Trophoblast cell (in vitro differentiated cells and primary cell): ENCODE data around the gene NRAP.
A peak's percentile ranks its signal among the peaks of the same experiment; 100 is the strongest.

Source experiments
- DNase-seq, 2 donors: peaks; one replicate each; pipeline ENCODE4 v3.0.0-alpha.2; 2016
- H2AFZ ChIP-seq: 2 replicates; pipeline ENCODE4 v1.6.1; 2013; ENCODE audit warnings: low read length, moderate library complexity, mild to moderate bottlenecking; ENCODE audit not compliant: insufficient read depth, poor library complexity
- H2AK5ac ChIP-seq: 2 replicates; pipeline ENCODE4 v1.6.1; 2013; ENCODE audit warnings: mild to moderate bottlenecking, low read length
- H2BK120ac ChIP-seq: 2 replicates; pipeline ENCODE4 v1.6.1; 2013; ENCODE audit warnings: low read length, mild to moderate bottlenecking, moderate library complexity; ENCODE audit not compliant: insufficient read depth, poor library complexity
- H2BK12ac ChIP-seq: 2 replicates; pipeline ENCODE4 v1.6.1; 2013; ENCODE audit warnings: mild to moderate bottlenecking, low read length, moderate library complexity
- H2BK5ac ChIP-seq: 2 replicates; pipeline ENCODE4 v1.6.1; 2013; ENCODE audit warnings: low read length, low read depth, moderate library complexity, mild to moderate bottlenecking; ENCODE audit not compliant: poor library complexity
- H3K14ac ChIP-seq: 2 replicates; pipeline ENCODE4 v1.6.1; 2013; ENCODE audit warnings: mild to moderate bottlenecking, low read length
- H3K18ac ChIP-seq: 2 replicates; pipeline ENCODE4 v1.6.1; 2013; ENCODE audit warnings: mild to moderate bottlenecking, low read length
- H3K23ac ChIP-seq: 2 replicates; pipeline ENCODE4 v1.6.1; 2013; ENCODE audit warnings: low read length
- H3K27ac ChIP-seq: 2 replicates; pipeline ENCODE4 v1.5.1; 2013; ENCODE audit warnings: low read depth, mild to moderate bottlenecking, inconsistent platforms, low read length, moderate library complexity
- H3K27me3 ChIP-seq: 2 replicates; pipeline ENCODE4 v1.6.1; 2013; ENCODE audit warnings: inconsistent platforms, mild to moderate bottlenecking, low read length, moderate library complexity; ENCODE audit not compliant: insufficient read depth
- H3K36me3 ChIP-seq, 2 experiments: 1 replicate in 1 of 2; 2 replicates in 1 of 2; pipeline ENCODE4 v1.6.1; 2013; ENCODE audit warnings: low read length in 2 of 2, mild to moderate bottlenecking in 2 of 2, moderate library complexity in 1 of 2; ENCODE audit not compliant: insufficient read depth in 2 of 2, control insufficient read depth in 1 of 2
- H3K4ac ChIP-seq: 2 replicates; pipeline ENCODE4 v1.6.1; 2013; ENCODE audit warnings: low read depth, mild to moderate bottlenecking, low read length, moderate library complexity
- H3K4me1 ChIP-seq, 2 experiments: 1 replicate in 1 of 2; 2 replicates in 1 of 2; pipeline ENCODE4 v1.6.1; 2013; ENCODE audit warnings: low read length in 2 of 2, mild to moderate bottlenecking in 2 of 2, moderate library complexity in 1 of 2; ENCODE audit not compliant: insufficient read depth in 2 of 2, control insufficient read depth in 1 of 2
- H3K4me2 ChIP-seq: 2 replicates; pipeline ENCODE4 v1.6.1; 2013; ENCODE audit warnings: inconsistent platforms, mild to moderate bottlenecking, low read length, moderate library complexity
- H3K4me3 ChIP-seq: 2 replicates; pipeline ENCODE4 v1.5.1; 2013; ENCODE audit warnings: mild to moderate bottlenecking, low read depth, low read length, inconsistent platforms
- H3K79me1 ChIP-seq: one replicate; pipeline ENCODE4 v1.6.1; 2013; ENCODE audit warnings: low read length
- H3K79me2 ChIP-seq: 2 replicates; pipeline ENCODE4 v1.6.1; 2013; ENCODE audit warnings: low read length, mild to moderate bottlenecking; ENCODE audit not compliant: control insufficient read depth, insufficient read depth, poor library complexity
- H3K9ac ChIP-seq: 2 replicates; pipeline ENCODE4 v1.6.1; 2013; ENCODE audit warnings: mild to moderate bottlenecking, low read length
- H3K9me3 ChIP-seq: 2 replicates; pipeline ENCODE4 v1.6.1; 2013; ENCODE audit warnings: low read depth, mild to moderate bottlenecking, control low read depth, inconsistent platforms, low read length; ENCODE audit not compliant: insufficient read depth
- H4K12ac ChIP-seq: 2 replicates; pipeline ENCODE4 v1.6.1; 2013; ENCODE audit warnings: low read depth, mild to moderate bottlenecking, low read length, moderate library complexity
- H4K8ac ChIP-seq: 2 replicates; pipeline ENCODE4 v1.6.1; 2013; ENCODE audit warnings: low read depth, mild to moderate bottlenecking, low read length, moderate library complexity
- H4K91ac ChIP-seq: one replicate; pipeline ENCODE4 v1.6.1; 2013; ENCODE audit warnings: low read depth, mild to moderate bottlenecking, low read length, moderate library complexity
- WGBS: extraction: QIAGEN DNeasy Blood & Tissue Kit; methylation state at CpG from one replicate; pipeline ENCODE4 v1.1.7; 2013; ENCODE audit warnings: missing lambda C conversion rate; ENCODE audit not compliant: insufficient read length, insufficient coverage; ENCODE audit errors: extremely low coverage; 5-methylcytosine and 5-hydroxymethylcytosine counted together

Gene NRAP

DNA sequence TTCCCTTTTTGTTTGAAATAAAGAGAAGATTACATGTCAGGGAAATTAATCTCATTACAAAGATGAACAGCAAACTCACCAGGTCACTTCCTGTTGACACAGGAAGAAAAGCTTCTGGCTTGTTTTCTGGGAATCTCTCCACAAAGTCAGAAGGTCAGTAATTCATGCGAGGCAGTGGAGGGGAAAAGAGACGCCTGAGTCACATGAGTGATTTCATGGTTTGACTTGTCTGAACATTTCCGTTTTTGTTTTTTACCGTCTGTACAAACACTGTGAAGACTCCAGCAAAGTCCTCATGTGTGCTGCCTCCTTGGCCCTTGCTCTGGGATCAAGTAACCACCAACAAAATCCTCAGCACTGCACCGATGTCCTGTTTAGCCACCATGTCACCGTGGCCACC, 113.5 kb downstream of the NRAP start:
- no peak overlapping the region for H4K12ac ChIP-seq
- no peak for DNase-seq
- no peak overlapping the region for H3K4me2 ChIP-seq
- no peaks in the 10 kb centered on the region for H3K36me3 ChIP-seq
- H3K27ac ChIP-seq = no peak overlapping the region
- H3K18ac ChIP-seq = no peak overlapping the region
- H3K79me2 ChIP-seq = no peaks in the 10 kb centered on the region
- H3K23ac ChIP-seq = no peak overlapping the region
- no peak overlapping the region for H2BK5ac ChIP-seq
- H3K4me3 ChIP-seq = no peak overlapping the region
- H2AFZ ChIP-seq = no peak overlapping the region
- no peak overlapping the region for H3K4ac ChIP-seq
- WGBS = no CpG with 5 or more reads among the region's 6 CpGs
- H2AK5ac ChIP-seq = no peak overlapping the region
- H3K79me1 ChIP-seq = no peaks in the 10 kb centered on the region
- H3K27me3 ChIP-seq = no peaks in the 10 kb centered on the region
- H4K8ac ChIP-seq = no peak overlapping the region
- no peak overlapping the region for H4K91ac ChIP-seq
- peaks cover 2% of the 10 kb centered on the region for H3K9me3 ChIP-seq
- no peak overlapping the region for H3K9ac ChIP-seq
- no peaks in the 10 kb centered on the region for H3K4me1 ChIP-seq
- no peak overlapping the region for H2BK120ac ChIP-seq
- H3K14ac ChIP-seq = no peak overlapping the region
- H2BK12ac ChIP-seq = no peak overlapping the region

DNA sequence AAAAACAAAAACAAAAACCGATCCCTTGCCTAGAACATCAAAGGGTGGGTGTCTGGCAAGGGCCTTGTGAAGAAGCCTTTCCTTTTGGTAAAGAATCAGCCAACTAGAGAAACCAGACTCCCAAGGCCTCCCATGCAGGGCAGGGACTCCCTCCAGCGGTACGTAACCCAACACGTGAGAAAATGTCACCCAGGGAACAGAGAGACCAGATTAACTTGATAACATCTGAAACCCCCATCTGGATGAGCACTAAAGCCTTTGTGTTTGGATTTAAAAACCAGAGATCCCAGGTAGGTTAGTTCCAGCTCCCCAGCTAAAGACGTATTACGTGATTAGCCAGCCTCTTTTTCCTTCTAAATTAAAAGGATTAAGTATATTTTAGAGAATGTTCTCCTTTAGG, 114.0 kb downstream of the NRAP start:
- Histone ChIP-seq H4K8ac (no peak overlapping the region), H3K18ac (no peak overlapping the region), H2AK5ac (no peak overlapping the region), H2BK120ac (no peak overlapping the region), H2AFZ (no peak overlapping the region), H3K4ac (no peak overlapping the region), H3K36me3 (no peaks in the 10 kb centered on the region), H4K12ac (no peak overlapping the region), H3K4me1 (no peaks in the 10 kb centered on the region), H2BK5ac (no peak overlapping the region), H3K23ac (no peak overlapping the region), H3K14ac (no peak overlapping the region), H3K9ac (no peak overlapping the region), H3K27me3 (no peaks in the 10 kb centered on the region), H3K4me3 (no peak overlapping the region), H3K79me2 (no peaks in the 10 kb centered on the region), H3K27ac (no peak overlapping the region), H3K79me1 (no peaks in the 10 kb centered on the region), H2BK12ac (no peak overlapping the region), H3K4me2 (no peak overlapping the region), H4K91ac (no peak overlapping the region), H3K9me3 (peaks cover 2% of the 10 kb centered on the region)
- WGBS = no CpG with 5 or more reads among the region's 6 CpGs
- DNase-seq = no peak

DNA sequence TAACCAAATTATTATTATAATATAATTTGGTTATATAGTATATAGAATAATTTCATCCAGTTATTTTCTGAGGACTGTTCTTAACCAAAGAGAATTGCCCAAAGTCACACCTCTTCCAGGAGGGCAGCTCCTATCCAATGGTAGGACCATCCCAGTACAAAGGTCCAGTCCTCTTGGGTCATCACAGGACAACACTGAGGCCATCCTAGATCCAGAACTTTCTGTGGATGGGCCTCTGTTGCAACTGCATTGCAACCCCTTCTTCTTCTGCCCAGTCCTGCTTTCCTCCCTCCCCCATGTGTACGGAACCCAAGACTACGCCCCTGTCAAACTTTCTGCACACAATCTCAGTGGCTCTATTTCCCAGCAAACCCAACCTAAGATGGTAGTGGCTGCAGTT, 116.4 kb downstream of the NRAP start:
- Histone ChIP-seq H3K27ac (no peak overlapping the region), H3K27me3 (no peaks in the 10 kb centered on the region), H3K14ac (no peak overlapping the region), H3K4ac (no peak overlapping the region), H3K36me3 (no peaks in the 10 kb centered on the region), H3K4me1 (no peaks in the 10 kb centered on the region), H3K79me2 (no peaks in the 10 kb centered on the region), H3K9me3 (no peaks in the 10 kb centered on the region), H4K91ac (no peak overlapping the region), H3K23ac (no peak overlapping the region), H2AFZ (no peak overlapping the region), H2AK5ac (no peak overlapping the region), H2BK12ac (no peak overlapping the region), H3K9ac (no peak overlapping the region), H4K12ac (no peak overlapping the region), H2BK120ac (no peak overlapping the region), H3K4me3 (no peak overlapping the region), H3K18ac (no peak overlapping the region), H4K8ac (no peak overlapping the region), H2BK5ac (no peak overlapping the region), H3K4me2 (no peak overlapping the region), H3K79me1 (no peaks in the 10 kb centered on the region)
- no CpG with 5 or more reads among the region's 2 CpGs for WGBS
- no peak for DNase-seq

DNA sequence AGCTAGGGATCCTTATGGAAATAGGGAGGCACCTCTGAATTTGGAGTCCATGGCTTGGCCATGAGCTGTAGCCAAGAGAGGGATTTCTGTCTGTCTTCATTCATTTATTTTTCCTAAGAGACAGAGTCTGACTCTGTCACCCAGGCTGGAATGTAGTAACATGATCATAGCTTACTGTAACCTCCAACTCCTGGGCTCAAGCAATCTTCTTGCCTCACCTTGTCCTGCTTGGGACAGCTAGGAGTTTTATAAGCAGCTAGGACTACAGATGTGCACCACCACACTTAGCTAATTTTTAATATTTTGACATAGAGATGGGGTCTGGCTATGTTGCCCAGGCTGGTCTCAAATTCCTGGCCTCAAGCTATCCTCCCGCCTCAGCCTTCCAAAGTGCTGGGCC, 119.4 kb downstream of the NRAP start:
- no peaks in the 10 kb centered on the region for H3K36me3 ChIP-seq
- H2BK120ac ChIP-seq = no peak overlapping the region
- DNase-seq = peak in 1 of 2 donors; percentile 57
- H3K79me1 ChIP-seq = no peaks in the 10 kb centered on the region
- H3K9me3 ChIP-seq = no peaks in the 10 kb centered on the region
- no peak overlapping the region for H2AFZ ChIP-seq
- H3K27me3 ChIP-seq = no peaks in the 10 kb centered on the region
- H3K79me2 ChIP-seq = no peaks in the 10 kb centered on the region
- no peak overlapping the region for H2AK5ac ChIP-seq
- H2BK12ac ChIP-seq = no peak overlapping the region
- no peak overlapping the region for H3K4ac ChIP-seq
- H4K91ac ChIP-seq = no peak overlapping the region
- no peak overlapping the region for H3K14ac ChIP-seq
- no peak overlapping the region for H3K23ac ChIP-seq
- H3K4me2 ChIP-seq = no peak overlapping the region
- no CpG with 5 or more reads among the region's 1 CpG for WGBS
- H3K4me1 ChIP-seq = no peaks in the 10 kb centered on the region
- H4K8ac ChIP-seq = no peak overlapping the region
- no peak overlapping the region for H3K18ac ChIP-seq
- H2BK5ac ChIP-seq = no peak overlapping the region
- no peak overlapping the region for H3K9ac ChIP-seq
- H3K27ac ChIP-seq = no peak overlapping the region
- H4K12ac ChIP-seq = no peak overlapping the region
- H3K4me3 ChIP-seq = no peak overlapping the region
